WTC11 (cell line): Measurements from ENCODE around the gene OSTN. TPM values are rescaled to one million over a fixed set of nuclear protein-coding genes. Genes with fewer than 3 reads are reported as not detected.

Experiments
- ATAC-seq: fragments of 200-7000 bp; cut with Tn5 transposase; 2 replicates; pipeline ENCODE4 v1.10.0; 2021; ENCODE audit warnings: mild to moderate bottlenecking, moderate library complexity
- CTCF ChIA-PET: fragments of 300-600 bp; sonication (Branson Sonifier 250); formaldehyde crosslinking; loops from one replicate; lab custom pipeline; 2021; ENCODE audit warnings: antibody characterized with exemption; lab: Charles Lee
- POLR2A ChIA-PET: fragments of 350-600 bp; sonication (Branson Sonifier 250); formaldehyde crosslinking; loops from one replicate; lab custom pipeline; 2021; ENCODE audit warnings: antibody characterized with exemption; lab: Charles Lee
- DNase-seq: peaks from one replicate; pipeline ENCODE4 v3.0.0; 2021; ENCODE audit warnings: low spot score
- H3K27ac Mint-ChIP-seq: 2 replicates; pipeline ENCODE4 v1.8.0; 2021; ENCODE audit warnings: mixed read lengths
- H3K27me3 Mint-ChIP-seq: 2 replicates; pipeline ENCODE4 v1.8.0; 2021; ENCODE audit warnings: low read depth, mild to moderate bottlenecking, moderate library complexity, mixed read lengths
- H3K36me3 Mint-ChIP-seq: 2 replicates; pipeline ENCODE4 v1.8.0; 2021; ENCODE audit warnings: mixed read lengths
- H3K4me1 Mint-ChIP-seq: 2 replicates; pipeline ENCODE4 v1.8.0; 2022; ENCODE audit warnings: mixed read lengths
- H3K4me3 Mint-ChIP-seq: 2 replicates; pipeline ENCODE4 v1.8.0; 2021; ENCODE audit warnings: mild to moderate bottlenecking, moderate library complexity, mixed read lengths
- H3K9me3 Mint-ChIP-seq: 2 replicates; pipeline ENCODE4 v1.8.0; 2021; ENCODE audit warnings: mixed read lengths
- ATF3 ChIP-seq: sonication (generic); formaldehyde crosslinking; conservative IDR thresholded peaks from 2 replicates; pipeline ENCODE4 v1.8.1; 2022; ENCODE audit warnings: mild to moderate bottlenecking, missing genetic modification reagents
- CBFB ChIP-seq: sonication (generic); formaldehyde crosslinking; IDR thresholded peaks from 2 replicates; pipeline ENCODE4 v1.8.1; 2022; ENCODE audit warnings: mild to moderate bottlenecking, low read depth, missing genetic modification reagents
- CREM ChIP-seq: sonication (generic); formaldehyde crosslinking; IDR thresholded peaks from 2 replicates; pipeline ENCODE4 v1.8.1; 2022; ENCODE audit warnings: mild to moderate bottlenecking, missing genetic modification reagents, moderate library complexity
- E2F4 ChIP-seq: sonication (generic); formaldehyde crosslinking; IDR thresholded peaks from 2 replicates; pipeline ENCODE4 v1.8.1; 2022; ENCODE audit warnings: low read depth, mild to moderate bottlenecking, moderate library complexity, missing genetic modification reagents, borderline replicate concordance
- ELF4 ChIP-seq: sonication (generic); formaldehyde crosslinking; IDR thresholded peaks from 2 replicates; pipeline ENCODE4 v1.8.1; 2022; ENCODE audit warnings: low read depth, mild to moderate bottlenecking, moderate library complexity, missing genetic modification reagents
- EMX1 ChIP-seq: fragments of 250-450 bp; sonication (Bioruptor Pico); IDR thresholded peaks from 2 replicates; pipeline ENCODE4 v1.8.0; 2021; ENCODE audit warnings: mild to moderate bottlenecking
- ESRRA ChIP-seq: sonication (generic); formaldehyde crosslinking; IDR thresholded peaks from 2 replicates; pipeline ENCODE4 v1.8.1; 2022; ENCODE audit warnings: mild to moderate bottlenecking, missing genetic modification reagents, borderline replicate concordance
- IRF2 ChIP-seq: sonication (generic); formaldehyde crosslinking; IDR thresholded peaks from 2 replicates; pipeline ENCODE4 v1.8.0; 2022; ENCODE audit warnings: low read depth, missing genetic modification reagents, borderline replicate concordance
- KAT7 ChIP-seq: sonication (generic); formaldehyde crosslinking; IDR thresholded peaks from 2 replicates; pipeline ENCODE4 v1.8.1; 2023; ENCODE audit warnings: missing genetic modification reagents, mild to moderate bottlenecking, borderline replicate concordance
- MLX ChIP-seq: sonication (generic); formaldehyde crosslinking; IDR thresholded peaks from 2 replicates; pipeline ENCODE4 v1.8.1; 2023; ENCODE audit warnings: mild to moderate bottlenecking, missing genetic modification reagents, moderate library complexity
- MXD4 ChIP-seq: fragments of 250-450 bp; sonication (Bioruptor Pico); IDR thresholded peaks from 2 replicates; pipeline ENCODE4 v1.8.0; 2021; ENCODE audit warnings: mild to moderate bottlenecking, moderate library complexity, borderline replicate concordance
- NR3C1 ChIP-seq: sonication (generic); formaldehyde crosslinking; conservative IDR thresholded peaks from 2 replicates; pipeline ENCODE4 v1.8.1; 2023; ENCODE audit warnings: low read depth, mild to moderate bottlenecking, missing genetic modification reagents
- OVOL2 ChIP-seq: fragments of 250-450 bp; sonication (Bioruptor Pico); IDR thresholded peaks from 2 replicates; pipeline ENCODE4 v1.9.0; 2021; ENCODE audit warnings: mild to moderate bottlenecking, borderline replicate concordance
- PRDM15 ChIP-seq: sonication (generic); formaldehyde crosslinking; IDR thresholded peaks from 2 replicates; pipeline ENCODE4 v1.8.0; 2022; ENCODE audit warnings: missing genetic modification reagents
- PRRX2 ChIP-seq: fragments of 250-450 bp; sonication (Bioruptor Pico); IDR thresholded peaks from 2 replicates; pipeline ENCODE4 v1.8.0; 2021; ENCODE audit warnings: mild to moderate bottlenecking
- USF2 ChIP-seq: sonication (generic); formaldehyde crosslinking; IDR thresholded peaks from 2 replicates; pipeline ENCODE4 v1.8.1; 2023; ENCODE audit warnings: mild to moderate bottlenecking, missing genetic modification reagents, moderate library complexity
- ZNF219 ChIP-seq: sonication (generic); formaldehyde crosslinking; IDR thresholded peaks from 2 replicates; pipeline ENCODE4 v1.8.0; 2023; ENCODE audit warnings: missing genetic modification reagents, mild to moderate bottlenecking, borderline replicate concordance
- ZNF232 ChIP-seq: sonication (generic); formaldehyde crosslinking; IDR thresholded peaks from 2 replicates; pipeline ENCODE4 v1.8.0; 2022; ENCODE audit warnings: mild to moderate bottlenecking, missing genetic modification reagents
- ZNF263 ChIP-seq: sonication (generic); formaldehyde crosslinking; IDR thresholded peaks from 2 replicates; pipeline ENCODE4 v1.8.1; 2022; ENCODE audit warnings: low read depth, mild to moderate bottlenecking, moderate library complexity, missing genetic modification reagents
- ZNF317 ChIP-seq: sonication (generic); formaldehyde crosslinking; IDR thresholded peaks from 2 replicates; pipeline ENCODE4 v1.8.1; 2023; ENCODE audit warnings: low read depth, mild to moderate bottlenecking, moderate library complexity, missing genetic modification reagents, borderline replicate concordance
- ZSCAN18 ChIP-seq: fragments of 250-450 bp; sonication (Bioruptor Pico); IDR thresholded peaks from 2 replicates; pipeline ENCODE4 v2.1.2; 2022; ENCODE audit warnings: mild to moderate bottlenecking, moderate library complexity
- total RNA-seq: library from RNA; stranded (reverse); gene quantifications from 3 replicates; pipeline ENCODE4 v1.2.3, GENCODE V29; 2021

OSTN gene
- total RNA-seq, 1 experiment from 2014 or later = not detected

GRCh38 chr3:191301017-191301416, 102.0 kb downstream of the OSTN start (continued):
- no peak for TF ChIP-seq ZNF232 (CRISPR knock-in tag)
- TF ChIP-seq ZNF219 (CRISPR knock-in tag) = no peak
- TF ChIP-seq EMX1 (CRISPR knock-in tag) = no peak
- TF ChIP-seq MXD4 (CRISPR knock-in tag) = no peak
- no peak for TF ChIP-seq ZNF263 (CRISPR knock-in tag)

- Mint-ChIP-seq H3K4me3 (no peak overlapping the region), H3K27me3 (no peaks in the 10 kb centered on the region), H3K9me3 (no peaks in the 10 kb centered on the region), H3K4me1 (peaks cover 29% of the 10 kb centered on the region), H3K36me3 (no peaks in the 10 kb centered on the region), H3K27ac (no peak overlapping the region)
- ATAC-seq (peak; percentile 87), DNase-seq (peak; percentile 13)
- TF ChIP-seq KAT7 (CRISPR knock-in tag) (no peak), OVOL2 (CRISPR knock-in tag) (no peak)
- POLR2A ChIA-PET = interaction anchor here (0.7 kb wide), 1 partner anchor 571 kb away, joined by 5 read pairs; no protein-coding TSS in a partner anchor
- CTCF ChIA-PET = no interaction called here
Observed at GRCh38 chr3:191301782-191302411, 102.9 kb downstream of the OSTN start.

GRCh38 chr3:191302451-191302850, 103.4 kb downstream of the OSTN start:
- peak overlapping the region; percentile 5; the same call in 1 of the 2 replicates for H3K27ac Mint-ChIP-seq
- CTCF ChIA-PET = no interaction called here
- H3K9me3 Mint-ChIP-seq = no peaks in the 10 kb centered on the region
- peaks cover 29% of the 10 kb centered on the region for H3K4me1 Mint-ChIP-seq
- no peak for ATAC-seq
- H3K4me3 Mint-ChIP-seq = no peak overlapping the region
- DNase-seq = no peak
- no peaks in the 10 kb centered on the region for H3K27me3 Mint-ChIP-seq
- POLR2A ChIA-PET = no interaction called here
- no peak for TF ChIP-seq ZSCAN18 (CRISPR knock-in tag)
- no peak for TF ChIP-seq CREM (CRISPR knock-in tag)
- TF ChIP-seq IRF2 (CRISPR knock-in tag) = no peak
- no peak for TF ChIP-seq ZNF263 (CRISPR knock-in tag)
- no peak for TF ChIP-seq E2F4 (CRISPR knock-in tag)
- no peak for TF ChIP-seq ZNF317 (CRISPR knock-in tag)
- TF ChIP-seq ELF4 (CRISPR knock-in tag) = no peak
- TF ChIP-seq PRRX2 = no peak
- TF ChIP-seq USF2 (CRISPR knock-in tag) = no peak
- TF ChIP-seq ATF3 (CRISPR knock-in tag) = no peak
- TF ChIP-seq, all 79 proteins: peak for 0
- H3K36me3 Mint-ChIP-seq = no peaks in the 10 kb centered on the region

- peaks cover under 1% of the 10 kb centered on the region; the same call in 1 of the 2 replicates for H3K9me3 Mint-ChIP-seq
- ChIA-PET POLR2A (no interaction called here), CTCF (no interaction called here)
- no peak overlapping the region for H3K4me3 Mint-ChIP-seq
- ATAC-seq (no peak), DNase-seq (no peak)
- peaks cover 25% of the 10 kb centered on the region for H3K4me1 Mint-ChIP-seq
- no peaks in the 10 kb centered on the region for H3K27me3 Mint-ChIP-seq
- no peak overlapping the region for H3K27ac Mint-ChIP-seq
- no peaks in the 10 kb centered on the region for H3K36me3 Mint-ChIP-seq
- TF ChIP-seq ESRRA (CRISPR knock-in tag) (no peak), MLX (CRISPR knock-in tag) (no peak), PRDM15 (CRISPR knock-in tag) (no peak), NR3C1 (no peak), CBFB (CRISPR knock-in tag) (no peak)
Observed at GRCh38 chr3:191303596-191303995, 104.6 kb downstream of the OSTN start.
